Transverse colon (tissue), 4 donors: ENCODE measurements around the gene MLF2. TPM values are rescaled to one million over a fixed set of nuclear protein-coding genes. Genes with fewer than 3 reads are reported as not detected.

Source experiments
- DNase-seq: peaks from one replicate; pipeline ENCODE4 v3.0.0-alpha.2; 2019
- H3K27ac ChIP-seq, 4 donors: fragments of 200-600 bp; sonication (generic); 2 replicates each; pipeline ENCODE4 v1.5.1; 2016 to 2018; ENCODE audit warnings: inconsistent platforms in 4 of 4
- H3K27me3 ChIP-seq: fragments of 200-600 bp; sonication (generic); 2 replicates; pipeline ENCODE4 v1.5.1; 2017; ENCODE audit warnings: inconsistent platforms
- H3K36me3 ChIP-seq, 4 donors: fragments of 200-600 bp; sonication (generic); 2 replicates each; pipeline ENCODE4 v1.5.1; 2017 to 2019; ENCODE audit warnings: inconsistent platforms in 4 of 4
- H3K4me1 ChIP-seq, 4 donors: fragments of 200-600 bp; sonication (generic); 2 replicates each; pipeline ENCODE4 v1.5.1; 2017 to 2020; ENCODE audit warnings: inconsistent platforms in 4 of 4
- H3K4me3 ChIP-seq, 4 donors: fragments of 200-600 bp; sonication (generic); 1 replicate in 1 of 4; 2 replicates in 3 of 4; pipeline versions ENCODE4 v1.5.1 to v1.6.1; 2017 to 2019; ENCODE audit warnings: inconsistent platforms in 4 of 4
- H3K9me3 ChIP-seq, 2 donors: fragments of 200-600 bp; sonication (generic); 2 replicates each; pipeline ENCODE4 v1.5.1; 2017 to 2019; ENCODE audit warnings: inconsistent platforms in 2 of 2
- CTCF ChIP-seq, 5 experiments: fragments of 200-600 bp in 3 of 5; fragments of 450-650 bp in 2 of 5; sonication (generic) in 3 of 5; IDR thresholded peaks; 1 replicate in 2 of 5; 2 replicates in 3 of 5; pipeline ENCODE4 v1.5.1; 2016 to 2017; ENCODE audit warnings: antibody characterized with exemption in 5 of 5, inconsistent platforms in 3 of 5, mild to moderate bottlenecking in 2 of 5, moderate library complexity in 1 of 5
- EP300 ChIP-seq: sonication (generic); formaldehyde crosslinking; IDR thresholded peaks from one replicate; pipeline ENCODE4 v1.6.1; 2017; ENCODE audit warnings: antibody characterized with exemption, low read depth
- POLR2A ChIP-seq: fragments of 450-650 bp; IDR thresholded peaks from one replicate; pipeline ENCODE4 v1.6.1; 2016; ENCODE audit warnings: antibody characterized with exemption, mild to moderate bottlenecking, moderate library complexity
- POLR2AphosphoS5 ChIP-seq, 3 donors: sonication (generic); formaldehyde crosslinking; IDR thresholded peaks; one replicate each; pipeline ENCODE4 v1.6.1; 2016; ENCODE audit warnings: antibody characterized with exemption in 3 of 3
- WGBS, 2 donors: methylation state at CpG; one replicate each; pipeline ENCODE4 v1.1.5; 2018; ENCODE audit warnings: low coverage in 1 of 2; 5-methylcytosine and 5-hydroxymethylcytosine counted together
- in situ Hi-C, 4 donors: fragments of 200-750 bp; cut with MboI; loops; one replicate each; pipeline versions ENCODE4 v1.15.0 to v1.15.1; 2017; ENCODE audit warnings: low sequenced_read_pairs in 3 of 4, low pct_ligation_motif_present in 1 of 4, low pct_unique_long_range_greater_than_20kb in 1 of 4
- intact Hi-C: fragments of 100-400 bp; cut with DNase I; formaldehyde crosslinking; loops from one replicate; pipeline ENCODE4 v1.15.1; 2023; ENCODE audit warnings: low total_unique reads
- total RNA-seq, 4 donors: library from RNA; depleted of rRNA; stranded (reverse); fragments of >200 nt; gene quantifications; one replicate each; pipeline ENCODE4 v1.1.0, GENCODE V29; 2016

Gene MLF2
- total RNA-seq, 4 donors from 2014 or later = 100 to 360 (median 164) TPM

GRCh38 chr12:6780573-6780972 lies 27.6 kb upstream of the MLF2 start:
- Histone ChIP-seq H3K36me3 (no peaks in the 10 kb centered on the region), H3K4me3 (no peak overlapping the region), H3K4me1 (peaks cover 4 to 32% (median 9%) of the 10 kb centered on the region in 4 donors), H3K27ac (no peak overlapping the region), H3K27me3 (no peaks in the 10 kb centered on the region), H3K9me3 (no peaks in the 10 kb centered on the region)
- no peak for DNase-seq
- 79% methylated on average over 6 of the region's 6 CpGs; no CpG with 5 or more reads in 1 of the 2 donors for WGBS, 2 donors
- TF ChIP-seq EP300 (no peak), POLR2A (no peak), POLR2AphosphoS5 (IDR thresholded peaks at IDR 0.05) (no peak), CTCF (IDR thresholded peaks at IDR 0.05) (no peak)
- in situ Hi-C loops (no loop called here), intact Hi-C loops (loop anchor here (5.0 kb wide), 1 partner anchor 33 kb away; no protein-coding TSS in a partner anchor)

DNA sequence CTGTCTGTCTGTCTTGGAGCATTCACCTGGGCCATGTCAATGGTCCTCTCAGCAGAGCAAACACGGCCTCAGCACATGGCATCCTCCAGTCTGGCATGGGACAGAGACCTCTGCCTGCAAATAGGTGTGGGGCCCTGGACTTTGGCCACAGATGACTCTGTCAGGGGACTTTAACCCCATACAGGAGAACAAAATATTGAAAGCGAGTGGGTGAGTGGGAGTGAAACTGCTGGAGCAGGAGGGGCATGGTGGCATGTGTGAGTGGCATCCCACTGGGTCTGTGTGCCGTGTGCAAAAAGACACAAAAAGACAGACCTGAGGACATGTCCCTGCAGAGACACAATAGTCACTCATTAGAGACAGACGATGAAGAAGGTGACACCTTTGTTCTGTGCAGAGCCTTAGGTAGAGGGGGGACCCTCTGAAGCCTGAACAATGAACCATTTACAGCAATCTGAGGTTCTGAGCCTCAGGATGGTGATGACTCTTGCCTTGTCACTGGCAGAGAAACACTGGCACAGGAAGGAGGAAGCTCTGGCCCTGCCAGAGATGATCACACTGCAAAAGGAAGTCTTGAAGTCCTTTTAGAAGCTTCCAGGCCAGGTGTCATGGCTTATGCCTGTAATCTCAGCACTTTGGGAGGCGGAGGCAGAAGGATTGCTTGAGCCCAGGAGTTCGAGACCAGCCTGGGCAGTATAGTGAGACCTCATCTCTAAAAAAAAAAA lies 26.9 kb upstream of the MLF2 start:
- no peak overlapping the region for H3K4me3 ChIP-seq
- no peak for TF ChIP-seq POLR2A
- no peak for TF ChIP-seq POLR2AphosphoS5 (IDR thresholded peaks at IDR 0.05)
- TF ChIP-seq EP300 = no peak
- TF ChIP-seq CTCF (IDR thresholded peaks at IDR 0.05) = no peak
- H3K9me3 ChIP-seq = no peaks in the 10 kb centered on the region
- H3K4me1 ChIP-seq = peaks cover 4 to 37% (median 11%) of the 10 kb centered on the region in 4 donors
- no peaks in the 10 kb centered on the region for H3K36me3 ChIP-seq
- peak overlapping the region in 2 of 4 donors; percentile 83 to 87 for H3K27ac ChIP-seq
- no peak for DNase-seq
- WGBS, 2 donors = 75% methylated on average over 1 to 6 of the region's 6 CpGs
- intact Hi-C loops (loop anchor here (5.0 to 10.0 kb wide), 2 partner anchors 33 to 165 kb away; no protein-coding TSS in a partner anchor), in situ Hi-C loops (no loop called here)
- H3K27me3 ChIP-seq = no peaks in the 10 kb centered on the region

DNA sequence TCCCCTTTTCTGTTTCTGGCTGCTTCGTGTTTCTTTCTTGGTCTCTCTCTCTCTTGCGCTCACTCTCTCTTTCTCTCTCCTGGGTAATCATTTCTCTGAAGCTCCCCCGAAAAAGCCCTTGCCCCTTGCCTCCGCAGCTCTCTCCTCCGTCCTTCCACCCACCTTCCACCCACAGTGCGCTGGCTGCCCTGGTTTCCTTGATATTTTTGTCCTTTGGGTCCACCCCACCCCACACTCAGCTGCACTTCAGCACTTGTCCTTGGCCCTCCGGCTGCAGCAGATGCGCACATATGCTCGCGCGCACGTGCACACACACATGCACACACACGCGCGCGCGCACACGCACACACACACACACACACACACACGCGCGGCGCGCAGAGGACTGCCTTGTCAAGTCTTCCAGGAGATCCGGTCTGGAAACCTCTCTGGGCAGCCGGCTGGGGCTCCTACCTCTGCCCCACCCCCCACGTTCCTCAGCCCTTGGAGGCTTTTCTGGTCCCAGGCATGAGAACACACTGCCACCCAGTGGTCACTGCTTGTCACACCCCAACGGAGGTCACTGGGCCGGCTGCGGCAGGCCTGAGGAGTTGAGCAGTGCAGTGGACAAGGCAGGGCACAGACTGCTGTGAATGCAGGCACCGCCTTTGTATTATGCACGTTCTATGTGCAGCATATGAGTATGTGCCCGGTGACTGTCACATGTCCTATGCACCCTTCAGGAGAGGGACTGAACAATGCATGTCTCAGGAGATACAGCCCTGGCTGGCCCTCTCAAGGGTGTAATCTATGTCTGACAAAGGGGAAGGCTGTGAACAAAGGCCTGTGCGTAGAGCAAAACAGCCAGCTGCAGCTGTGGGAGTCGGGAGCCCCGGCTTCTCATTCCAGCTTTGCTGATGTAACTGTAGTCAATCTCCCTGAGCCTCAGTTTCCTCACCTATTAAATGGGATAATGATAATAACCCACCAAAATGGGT lies 25.9 kb upstream of the MLF2 start:
- intact Hi-C loops (loop anchor here (10.0 kb wide), 1 partner anchor 164 kb away; no protein-coding TSS in a partner anchor), in situ Hi-C loops (no loop called here)
- 5 to 7% methylated on average over 7 to 31 of the region's 35 CpGs for WGBS, 2 donors
- Histone ChIP-seq H3K4me1 (peaks cover 4 to 41% (median 15%) of the 10 kb centered on the region in 4 donors), H3K9me3 (no peaks in the 10 kb centered on the region), H3K4me3 (peak overlapping the region in 3 of 4 donors; percentile 12 to 47 (median 29)), H3K36me3 (no peaks in the 10 kb centered on the region), H3K27me3 (no peaks in the 10 kb centered on the region), H3K27ac (peak overlapping the region; percentile 73 to 87 (median 82))
- peak in 2 of 3 donors; percentile 33 to 43 for TF ChIP-seq POLR2AphosphoS5 (IDR thresholded peaks at IDR 0.05)
- TF ChIP-seq EP300 = no peak
- TF ChIP-seq CTCF (IDR thresholded peaks at IDR 0.05) = peak; percentile 91 to 98 (median 95)
- no peak for TF ChIP-seq POLR2A
- DNase-seq = peak; percentile 96

- WGBS, 2 donors = 37% methylated on average over 14 of the region's 14 CpGs; no CpG with 5 or more reads in 1 of the 2 donors
- H3K27me3 ChIP-seq = no peaks in the 10 kb centered on the region
- H3K9me3 ChIP-seq = no peaks in the 10 kb centered on the region
- no peaks in the 10 kb centered on the region for H3K36me3 ChIP-seq
- H3K27ac ChIP-seq = peak overlapping the region; percentile 73 to 87 (median 82)
- no peak for TF ChIP-seq POLR2A
- TF ChIP-seq POLR2AphosphoS5 (IDR thresholded peaks at IDR 0.05) = no peak
- TF ChIP-seq CTCF (IDR thresholded peaks at IDR 0.05) = no peak
- TF ChIP-seq EP300 = no peak
- peak overlapping the region in 3 of 4 donors; percentile 12 to 47 (median 29) for H3K4me3 ChIP-seq
- DNase-seq = peak; percentile 30
- peaks cover 4 to 48% (median 21%) of the 10 kb centered on the region in 4 donors for H3K4me1 ChIP-seq
- intact Hi-C loops (loop anchor here (10.0 kb wide), 1 partner anchor 163 kb away; no protein-coding TSS in a partner anchor), in situ Hi-C loops (no loop called here)
Observed at GRCh38 chr12:6778217-6778573, 25.3 kb upstream of the MLF2 start.
